ENCODE measurements around the gene CTNND2.

DNA sequence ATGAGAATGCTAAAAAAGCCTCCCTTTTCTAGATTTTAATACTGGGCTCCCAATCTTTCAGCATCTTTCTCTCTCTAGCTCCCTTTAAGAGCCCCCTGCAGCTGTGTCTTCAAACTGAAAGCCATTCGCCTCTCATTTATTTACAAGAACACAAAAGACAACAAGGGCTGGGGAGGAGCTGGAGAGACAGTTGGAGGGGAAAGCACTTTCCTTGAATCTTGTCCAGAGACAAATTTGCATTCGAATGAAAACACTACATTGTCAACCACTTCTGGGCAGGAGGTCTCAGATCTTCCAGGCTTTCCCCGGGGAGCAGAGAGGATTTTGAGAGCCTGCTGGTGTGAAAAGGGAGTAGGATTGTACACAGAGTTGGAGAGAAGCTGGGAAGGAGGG is 518.3 kb downstream of the CTNND2 start:
- TF ChIP-seq, protein P1, sequence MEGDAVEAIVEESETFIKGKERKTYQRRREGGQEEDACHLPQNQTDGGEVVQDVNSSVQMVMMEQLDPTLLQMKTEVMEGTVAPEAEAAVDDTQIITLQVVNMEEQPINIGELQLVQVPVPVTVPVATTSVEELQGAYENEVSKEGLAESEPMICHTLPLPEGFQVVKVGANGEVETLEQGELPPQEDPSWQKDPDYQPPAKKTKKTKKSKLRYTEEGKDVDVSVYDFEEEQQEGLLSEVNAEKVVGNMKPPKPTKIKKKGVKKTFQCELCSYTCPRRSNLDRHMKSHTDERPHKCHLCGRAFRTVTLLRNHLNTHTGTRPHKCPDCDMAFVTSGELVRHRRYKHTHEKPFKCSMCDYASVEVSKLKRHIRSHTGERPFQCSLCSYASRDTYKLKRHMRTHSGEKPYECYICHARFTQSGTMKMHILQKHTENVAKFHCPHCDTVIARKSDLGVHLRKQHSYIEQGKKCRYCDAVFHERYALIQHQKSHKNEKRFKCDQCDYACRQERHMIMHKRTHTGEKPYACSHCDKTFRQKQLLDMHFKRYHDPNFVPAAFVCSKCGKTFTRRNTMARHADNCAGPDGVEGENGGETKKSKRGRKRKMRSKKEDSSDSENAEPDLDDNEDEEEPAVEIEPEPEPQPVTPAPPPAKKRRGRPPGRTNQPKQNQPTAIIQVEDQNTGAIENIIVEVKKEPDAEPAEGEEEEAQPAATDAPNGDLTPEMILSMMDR (IDR thresholded peaks at IDR 0.05; ENCODE audit: low read depth, low read length, missing input control): no peak
- TF ChIP-seq, protein P2, sequence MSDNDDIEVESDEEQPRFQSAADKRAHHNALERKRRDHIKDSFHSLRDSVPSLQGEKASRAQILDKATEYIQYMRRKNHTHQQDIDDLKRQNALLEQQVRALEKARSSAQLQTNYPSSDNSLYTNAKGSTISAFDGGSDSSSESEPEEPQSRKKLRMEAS (IDR thresholded peaks at IDR 0.05): no peak
